ENCODE results near the gene QDPR.

DNA sequence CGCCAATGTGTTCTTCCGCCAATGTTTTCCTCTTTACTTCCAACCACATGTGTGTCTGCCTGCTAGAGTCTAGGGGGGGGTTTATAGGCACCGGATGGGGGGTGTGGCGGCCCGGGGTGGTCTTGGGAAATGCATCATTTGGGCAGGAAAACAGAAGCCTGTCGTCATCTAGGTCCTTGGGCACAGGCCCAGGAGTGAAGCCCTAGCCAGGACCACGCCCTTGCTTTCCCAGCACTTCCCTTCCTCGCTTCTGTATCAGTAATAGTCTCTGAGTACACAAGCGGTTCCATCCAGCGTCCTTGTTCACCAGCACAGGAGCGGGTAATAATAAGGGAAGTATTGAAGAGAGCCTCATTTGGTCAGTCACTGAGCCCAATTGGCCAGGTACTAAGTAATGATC is 74.5 kb downstream of the QDPR start:
- TF ChIP-seq GABPA (IDR thresholded peaks at IDR 0.05; ENCODE audit: low read depth) (no peak), CTCF (IDR thresholded peaks at IDR 0.05; ENCODE audit: insufficient read depth, low read length) (no peak), POLR2AphosphoS5 (IDR thresholded peaks at IDR 0.05; ENCODE audit: low read depth) (no peak), SPI1 (IDR thresholded peaks at IDR 0.05; ENCODE audit: borderline replicate concordance, low read depth) (no peak)
- TF ChIP-seq, protein P1, sequence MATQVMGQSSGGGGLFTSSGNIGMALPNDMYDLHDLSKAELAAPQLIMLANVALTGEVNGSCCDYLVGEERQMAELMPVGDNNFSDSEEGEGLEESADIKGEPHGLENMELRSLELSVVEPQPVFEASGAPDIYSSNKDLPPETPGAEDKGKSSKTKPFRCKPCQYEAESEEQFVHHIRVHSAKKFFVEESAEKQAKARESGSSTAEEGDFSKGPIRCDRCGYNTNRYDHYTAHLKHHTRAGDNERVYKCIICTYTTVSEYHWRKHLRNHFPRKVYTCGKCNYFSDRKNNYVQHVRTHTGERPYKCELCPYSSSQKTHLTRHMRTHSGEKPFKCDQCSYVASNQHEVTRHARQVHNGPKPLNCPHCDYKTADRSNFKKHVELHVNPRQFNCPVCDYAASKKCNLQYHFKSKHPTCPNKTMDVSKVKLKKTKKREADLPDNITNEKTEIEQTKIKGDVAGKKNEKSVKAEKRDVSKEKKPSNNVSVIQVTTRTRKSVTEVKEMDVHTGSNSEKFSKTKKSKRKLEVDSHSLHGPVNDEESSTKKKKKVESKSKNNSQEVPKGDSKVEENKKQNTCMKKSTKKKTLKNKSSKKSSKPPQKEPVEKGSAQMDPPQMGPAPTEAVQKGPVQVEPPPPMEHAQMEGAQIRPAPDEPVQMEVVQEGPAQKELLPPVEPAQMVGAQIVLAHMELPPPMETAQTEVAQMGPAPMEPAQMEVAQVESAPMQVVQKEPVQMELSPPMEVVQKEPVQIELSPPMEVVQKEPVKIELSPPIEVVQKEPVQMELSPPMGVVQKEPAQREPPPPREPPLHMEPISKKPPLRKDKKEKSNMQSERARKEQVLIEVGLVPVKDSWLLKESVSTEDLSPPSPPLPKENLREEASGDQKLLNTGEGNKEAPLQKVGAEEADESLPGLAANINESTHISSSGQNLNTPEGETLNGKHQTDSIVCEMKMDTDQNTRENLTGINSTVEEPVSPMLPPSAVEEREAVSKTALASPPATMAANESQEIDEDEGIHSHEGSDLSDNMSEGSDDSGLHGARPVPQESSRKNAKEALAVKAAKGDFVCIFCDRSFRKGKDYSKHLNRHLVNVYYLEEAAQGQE (IDR thresholded peaks at IDR 0.05; ENCODE audit: insufficient replicate concordance, low read depth) = no peak
